HG03442 (cell line): ENCODE results near the gene EMX2.
"Not testable (repeated sequence)": the region's sequence is repeated elsewhere in the genome, so short reads cannot be mapped to it uniquely, and the experiment has no call there.

Experiments used
- ATAC-seq: cut with Tn5 transposase; IDR thresholded peaks from one replicate; pipeline ENCODE4 v1.9.1; 2021; ENCODE audit warnings: mild to moderate bottlenecking, moderate library complexity; ENCODE audit not compliant: unreplicated experiment

EMX2 gene

DNA sequence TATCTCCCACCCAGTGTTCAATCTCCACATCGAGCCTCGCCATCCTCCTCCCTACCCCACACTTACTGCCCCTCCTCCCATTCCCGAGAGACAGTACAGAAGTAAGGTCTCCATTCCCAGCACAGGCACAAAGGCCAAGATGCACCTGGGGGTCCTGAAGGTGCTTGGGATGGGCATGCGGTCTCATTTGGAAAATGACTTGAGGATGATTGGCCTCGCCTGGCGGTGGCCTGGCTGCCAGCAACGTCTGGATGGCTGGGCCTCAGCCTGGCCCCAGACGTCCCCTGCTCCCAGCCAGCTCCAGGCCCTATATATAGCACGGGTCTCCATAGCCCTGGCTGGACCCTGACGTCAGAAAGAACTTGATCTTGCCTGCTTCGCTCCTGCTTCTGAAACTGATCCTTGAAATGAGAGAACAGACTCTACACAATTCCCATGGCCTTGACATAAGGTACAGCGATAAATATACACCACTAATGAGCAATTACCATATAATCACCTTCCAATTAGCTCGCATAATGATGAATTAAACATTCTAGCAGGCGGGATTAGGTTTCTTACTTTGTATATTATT, 11.8 kb downstream of the EMX2 start:
- no peak for ATAC-seq

GRCh38 chr10:117555017-117555416, 12.5 kb downstream of the EMX2 start:
- ATAC-seq = no peak

GRCh38 chr10:117555863-117556262, 13.3 kb downstream of the EMX2 start:
- ATAC-seq = no peak

GRCh38 chr10:117556356-117556755, 13.8 kb downstream of the EMX2 start:
- ATAC-seq = no peak

DNA sequence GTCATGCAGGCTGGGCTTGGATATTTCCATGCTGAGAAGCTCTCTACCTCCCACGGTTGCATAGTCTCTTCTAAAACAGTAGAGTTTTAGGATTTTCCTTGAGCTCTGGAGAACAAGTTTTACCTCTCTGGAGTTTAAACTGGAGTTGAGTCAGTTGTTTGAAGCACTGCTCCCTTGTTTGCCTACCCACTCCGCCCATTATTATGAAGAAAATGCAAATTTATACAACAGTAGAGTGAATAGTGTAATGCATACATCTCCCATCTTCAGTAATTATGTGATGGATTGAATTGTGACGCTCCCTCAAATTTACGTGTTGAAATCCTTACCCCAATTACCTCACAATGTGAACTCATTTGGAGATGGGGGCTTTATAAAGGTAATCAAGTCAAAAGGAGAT, 17.2 kb downstream of the EMX2 start:
- no peak for ATAC-seq

- ATAC-seq = no peak
Measured at GRCh38 chr10:117560942-117561341, 18.4 kb downstream of the EMX2 start.

- no peak for ATAC-seq
Measured at GRCh38 chr10:117562220-117562619, 19.7 kb downstream of the EMX2 start.

DNA sequence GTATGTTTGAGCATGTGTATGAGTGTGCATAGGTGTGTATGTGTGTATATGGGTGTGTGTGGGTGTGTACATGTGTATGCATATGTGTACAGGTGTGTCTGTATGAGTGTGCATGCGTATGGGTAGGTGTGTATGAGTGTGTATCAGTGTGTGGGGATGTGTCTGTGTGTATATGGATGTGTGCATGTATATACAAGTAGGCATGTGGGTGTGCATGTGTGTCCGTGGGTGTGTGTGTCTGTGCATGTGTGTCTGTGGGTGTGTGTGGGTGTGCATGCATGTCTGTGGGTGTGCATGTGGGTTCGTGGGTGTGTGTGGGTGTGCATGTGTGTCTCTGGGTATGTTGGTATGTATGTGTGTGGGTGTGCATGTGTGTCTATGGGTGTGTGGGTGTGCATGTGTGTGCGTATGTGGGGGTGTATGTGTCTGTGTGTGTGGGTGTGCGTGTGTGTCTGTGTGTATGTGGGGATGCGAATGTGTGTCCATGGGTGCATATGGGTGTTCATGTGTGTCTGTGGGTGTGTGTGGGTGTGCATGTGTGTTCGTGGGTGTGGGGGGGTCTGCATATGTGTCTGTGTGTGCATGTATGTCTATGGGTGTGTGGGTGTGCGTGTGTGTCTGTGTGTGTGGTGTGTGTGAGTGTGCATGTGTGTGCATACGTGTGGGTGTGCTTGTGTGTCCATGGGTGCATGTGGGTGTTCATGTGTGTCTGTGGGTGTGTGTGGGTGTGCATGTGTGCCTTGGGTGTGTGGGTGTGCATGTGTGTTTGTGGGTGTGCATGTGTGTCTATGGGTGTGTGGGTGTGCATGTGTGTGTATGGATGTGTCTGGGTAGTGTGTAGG, 20.6 kb downstream of the EMX2 start:
- ATAC-seq = no peak

DNA sequence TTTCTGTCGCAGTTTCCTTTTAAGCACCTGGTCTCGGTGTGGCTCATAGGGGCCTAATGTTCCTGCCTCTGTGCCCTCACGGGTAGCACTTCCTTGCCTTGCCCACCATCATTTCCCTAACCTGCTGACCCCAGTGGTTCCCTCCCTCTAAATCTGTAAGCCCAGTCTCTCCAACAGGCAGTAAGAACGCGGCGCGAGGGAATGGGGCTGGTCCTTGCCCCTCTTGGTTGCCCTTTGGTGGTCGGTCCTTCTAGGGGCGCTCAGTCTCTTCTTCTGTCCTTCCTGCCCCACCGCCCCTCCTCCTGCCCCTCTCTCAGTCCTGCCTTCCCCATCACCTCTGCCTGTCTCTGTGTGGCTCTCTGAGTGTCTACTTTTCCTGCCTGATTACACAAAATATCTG, 21.2 kb downstream of the EMX2 start:
- ATAC-seq = no peak

DNA sequence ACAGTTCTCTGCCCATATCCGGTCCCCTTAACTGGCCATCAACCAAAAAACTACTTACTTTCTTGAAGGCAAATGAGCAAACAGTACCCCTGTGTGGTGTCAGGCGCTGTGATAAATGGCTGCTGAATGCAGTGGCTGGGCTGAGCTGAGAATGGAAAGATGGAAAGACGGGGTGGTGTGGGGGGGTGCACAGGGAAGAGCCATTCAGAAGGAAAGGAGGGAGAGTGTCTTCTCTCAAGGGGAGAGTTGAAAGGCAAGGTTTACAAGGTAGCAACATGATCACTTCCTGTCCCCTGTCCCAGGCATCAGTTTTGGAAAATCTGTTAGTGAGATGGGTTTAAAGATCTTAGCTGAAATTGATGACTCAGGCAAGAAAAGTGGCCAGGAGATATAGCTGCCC, 22.5 kb downstream of the EMX2 start:
- ATAC-seq = no peak

- no peak for ATAC-seq
Measured at GRCh38 chr10:117568334-117568733, 25.8 kb downstream of the EMX2 start.

- ATAC-seq = no peak
Measured at GRCh38 chr10:117569610-117570390, 27.3 kb downstream of the EMX2 start.

DNA sequence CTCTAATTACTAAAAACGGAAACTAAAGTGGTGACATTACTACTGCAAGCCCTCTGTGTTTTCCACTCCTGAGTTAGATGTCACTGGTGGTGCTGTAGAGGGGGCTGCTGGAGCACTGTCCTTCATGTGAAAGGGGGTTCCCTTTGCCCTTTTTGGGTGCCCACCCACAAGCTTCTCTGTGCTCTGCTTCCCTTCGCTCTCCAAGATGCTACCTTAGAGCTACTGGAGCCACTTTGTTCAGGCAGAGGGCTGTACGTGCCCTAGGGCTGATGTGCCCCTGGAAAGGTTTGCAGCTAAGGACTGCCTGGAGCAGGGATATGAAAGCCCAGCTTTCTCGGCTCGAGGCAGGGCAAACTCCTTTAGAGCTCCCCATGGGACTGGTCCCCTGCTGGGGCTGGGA, 28.3 kb downstream of the EMX2 start:
- no peak for ATAC-seq

GRCh38 chr10:117574498-117575146, 32.1 kb downstream of the EMX2 start:
- no peak for ATAC-seq

DNA sequence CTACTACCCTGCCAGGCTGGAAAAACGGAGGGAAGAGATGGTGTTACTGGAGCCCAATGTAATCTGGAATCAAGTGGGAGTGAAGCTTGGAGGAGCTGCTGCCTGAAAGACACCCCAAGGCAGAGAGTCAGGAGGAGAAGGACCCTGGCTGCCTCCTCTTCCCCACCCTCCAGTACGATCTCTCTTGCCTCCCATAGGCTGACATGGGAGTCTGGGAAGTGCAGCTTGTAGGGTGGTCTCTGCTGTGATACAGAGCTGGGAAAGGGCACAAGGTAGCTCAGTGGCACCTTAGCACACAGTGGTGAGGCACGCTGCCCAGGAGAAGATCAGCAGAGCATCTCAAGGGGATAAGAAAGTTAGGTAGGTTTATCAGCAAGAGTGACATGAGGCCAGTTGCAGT, 35.9 kb downstream of the EMX2 start:
- no peak for ATAC-seq

DNA sequence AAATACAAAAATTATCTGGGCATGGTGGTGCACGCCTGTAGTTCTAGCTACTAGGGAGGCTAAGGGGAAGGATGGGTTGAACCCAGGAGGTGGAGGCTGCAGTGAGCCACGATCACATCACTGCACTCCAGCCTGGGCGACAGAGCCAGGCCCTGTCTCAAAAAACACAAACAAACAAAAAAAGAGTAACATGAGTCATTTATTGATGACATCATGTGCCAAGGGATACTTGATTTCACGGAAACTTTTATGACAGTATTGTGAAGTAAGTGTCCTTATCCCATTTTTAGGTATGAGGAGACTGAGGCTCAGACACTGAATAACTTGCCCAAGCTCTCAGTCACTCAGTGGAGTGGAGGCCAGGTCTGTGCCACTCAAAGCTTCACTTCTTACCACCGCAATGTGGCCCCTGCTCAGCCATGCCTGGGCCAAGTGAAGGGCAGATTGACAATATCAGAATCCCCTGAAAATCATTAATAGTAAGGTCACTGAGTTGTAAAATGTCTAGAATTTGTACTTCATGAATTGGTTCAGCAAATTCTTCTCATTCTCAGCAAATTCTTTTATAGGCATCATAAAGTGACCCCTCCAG, 36.5 kb downstream of the EMX2 start:
- no peak for ATAC-seq

- no peak for ATAC-seq
Measured at GRCh38 chr10:117581961-117582360, 39.4 kb downstream of the EMX2 start.

- ATAC-seq = not testable (repeated sequence)
Measured at GRCh38 chr10:117584831-117585230, 42.3 kb downstream of the EMX2 start.

GRCh38 chr10:117587036-117587435, 44.5 kb downstream of the EMX2 start:
- no peak for ATAC-seq

DNA sequence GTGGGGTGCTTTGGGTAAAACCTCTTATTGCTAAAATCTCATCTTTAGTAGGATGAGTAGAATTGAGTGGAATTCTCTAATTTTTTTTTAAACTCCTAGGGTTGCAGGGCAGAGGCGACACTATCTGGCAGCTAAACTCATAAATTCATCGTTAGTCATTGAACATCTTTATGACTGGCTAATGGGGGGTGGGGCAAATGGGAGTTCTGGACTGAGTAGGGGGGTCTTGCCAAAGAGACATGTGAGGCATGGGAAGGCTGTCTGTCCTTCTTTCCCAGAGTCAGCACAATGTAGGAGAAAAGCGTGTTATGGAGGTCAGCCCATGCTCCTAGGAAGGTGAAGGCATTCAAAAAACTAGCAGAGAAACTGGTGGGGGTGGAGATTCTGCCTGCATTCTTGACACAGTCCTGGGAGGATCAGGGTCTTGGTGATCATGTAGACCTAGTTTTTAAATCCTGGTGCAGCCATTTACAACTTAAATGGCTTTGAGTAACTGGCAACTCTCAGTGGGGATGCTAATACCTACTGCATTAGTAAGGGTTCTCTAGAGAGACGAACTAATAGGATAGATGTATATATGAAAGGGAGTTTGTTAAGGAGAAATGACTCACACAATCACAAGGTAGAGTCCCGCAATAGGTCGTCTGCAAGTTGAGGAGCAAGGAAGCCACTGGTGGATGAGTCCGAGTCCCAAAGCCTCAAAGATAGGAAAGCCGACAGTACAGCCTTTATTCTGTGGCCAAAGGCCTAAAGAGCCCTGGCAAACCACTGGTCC, 47.7 kb downstream of the EMX2 start:
- no peak for ATAC-seq
